HG02970 (cell line): ENCODE data around the gene WTIP.

ENCODE experiments used
- ATAC-seq: cut with Tn5 transposase; IDR thresholded peaks from one replicate; pipeline ENCODE4 v1.9.1; 2021; ENCODE audit warnings: mild to moderate bottlenecking, moderate library complexity, moderate number of reproducible peaks; ENCODE audit not compliant: unreplicated experiment, low FRiP score

Gene WTIP

GRCh38 chr19:34549833-34550232 lies 68.3 kb downstream of the WTIP start:
- ATAC-seq = no peak

- ATAC-seq = no peak
These were observed 73.9 kb downstream of the WTIP start for GRCh38 chr19:34555447-34555846.

GRCh38 chr19:34556488-34556887 lies 74.9 kb downstream of the WTIP start:
- no peak for ATAC-seq

GRCh38 chr19:34559045-34559444 lies 77.5 kb downstream of the WTIP start:
- no peak for ATAC-seq

GRCh38 chr19:34560229-34560628 lies 78.7 kb downstream of the WTIP start:
- no peak for ATAC-seq
